NCI-H526 (cell line): ENCODE results near the gene SMIM45.
"Not testable (repeated sequence)": the region's sequence is repeated elsewhere in the genome, so short reads cannot be mapped to it uniquely, and the experiment has no call there.

Experiments used
- DNase-seq, 2 experiments: peaks; one replicate each; lab custom pipeline; 2025; lab: John Stamatoyannopoulos, UW

Gene SMIM45

DNA sequence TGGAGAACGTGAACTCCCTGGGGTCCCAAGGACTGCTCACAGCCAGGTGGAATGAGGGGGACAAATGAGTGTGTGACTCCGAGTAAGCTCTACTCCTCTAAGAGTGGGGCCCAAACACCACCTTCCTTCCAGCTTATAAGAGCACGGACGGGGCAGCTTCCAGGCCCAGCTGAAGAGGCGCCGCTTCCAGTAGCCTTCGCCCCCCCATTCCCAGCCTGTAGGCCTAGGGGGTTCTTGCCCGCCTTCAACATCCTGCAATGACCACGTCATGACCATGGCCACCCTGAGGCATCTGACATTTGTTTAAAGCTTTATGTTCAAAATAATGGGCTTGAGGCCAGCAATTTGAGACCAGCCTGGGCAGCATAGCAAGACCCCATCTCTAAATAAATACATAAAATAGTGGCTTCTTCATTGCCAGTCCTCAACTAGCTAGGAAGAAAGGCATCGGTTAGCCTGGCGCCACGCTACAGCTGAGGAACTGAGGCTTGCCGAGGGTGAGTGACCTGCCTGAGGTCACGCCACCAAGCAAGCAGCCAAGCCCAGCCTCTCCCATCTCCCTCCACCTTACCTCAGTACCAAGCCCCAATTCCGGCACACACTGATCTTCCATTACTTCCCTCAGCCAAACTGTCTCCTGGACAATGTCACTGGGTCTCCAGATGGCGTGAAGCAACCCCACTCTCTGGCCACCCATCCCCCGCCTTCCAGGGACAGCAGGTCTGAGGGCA is 17.5 kb upstream of the SMIM45 start:
- DNase-seq = no peak

DNA sequence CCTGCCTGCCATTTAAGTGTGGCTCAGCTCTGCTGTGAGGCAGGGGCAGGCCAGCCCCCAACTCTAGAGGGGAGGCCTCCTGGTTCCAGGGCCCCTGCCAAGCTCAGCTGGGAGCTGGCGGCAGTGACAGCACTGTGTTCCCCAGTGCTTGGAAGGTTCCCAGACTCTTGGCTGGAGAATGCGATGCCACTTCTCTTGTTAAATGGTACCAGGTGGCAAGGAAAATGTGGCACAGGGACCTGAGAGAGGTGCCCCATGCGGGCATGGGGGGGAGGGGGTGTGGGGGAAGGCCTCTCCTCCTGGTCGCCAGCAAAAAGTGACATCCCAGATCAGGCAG is 17.0 kb upstream of the SMIM45 start:
- DNase-seq = no peak

DNA sequence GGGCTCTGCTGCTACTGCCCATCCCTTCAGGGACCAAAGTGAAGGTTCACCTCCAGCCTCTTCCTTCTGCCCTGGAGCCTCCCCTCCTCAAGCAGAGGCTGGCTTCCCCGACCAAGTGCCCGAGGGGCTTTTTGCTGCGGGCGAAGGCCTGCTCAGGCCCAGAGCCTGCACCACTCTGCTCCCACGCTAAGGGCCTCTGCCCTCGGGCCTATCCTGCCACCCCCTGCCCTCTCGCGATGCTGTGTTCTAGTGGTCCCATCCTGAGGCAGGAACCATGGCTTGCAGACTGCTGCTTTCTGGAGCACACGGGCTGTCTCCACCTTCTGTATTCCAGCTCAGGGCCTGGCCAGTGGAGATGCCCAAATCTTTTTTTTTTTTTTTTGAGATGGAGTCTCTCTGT is 16.4 kb upstream of the SMIM45 start:
- DNase-seq = no peak

DNA sequence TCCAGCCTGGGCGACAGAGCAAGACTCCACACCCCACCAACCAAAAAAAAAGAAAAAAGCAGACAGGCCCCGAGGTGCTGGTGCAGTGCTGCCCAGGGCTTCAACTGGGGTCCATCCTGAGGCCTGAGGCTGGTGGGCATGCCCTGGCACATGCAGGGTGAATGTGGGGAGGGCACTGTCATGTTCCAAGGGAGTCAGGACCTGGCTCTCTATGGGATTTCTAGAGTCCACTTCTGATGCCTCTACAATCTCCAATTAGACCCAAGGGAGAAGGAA is 15.1 kb upstream of the SMIM45 start:
- no peak for DNase-seq

DNA sequence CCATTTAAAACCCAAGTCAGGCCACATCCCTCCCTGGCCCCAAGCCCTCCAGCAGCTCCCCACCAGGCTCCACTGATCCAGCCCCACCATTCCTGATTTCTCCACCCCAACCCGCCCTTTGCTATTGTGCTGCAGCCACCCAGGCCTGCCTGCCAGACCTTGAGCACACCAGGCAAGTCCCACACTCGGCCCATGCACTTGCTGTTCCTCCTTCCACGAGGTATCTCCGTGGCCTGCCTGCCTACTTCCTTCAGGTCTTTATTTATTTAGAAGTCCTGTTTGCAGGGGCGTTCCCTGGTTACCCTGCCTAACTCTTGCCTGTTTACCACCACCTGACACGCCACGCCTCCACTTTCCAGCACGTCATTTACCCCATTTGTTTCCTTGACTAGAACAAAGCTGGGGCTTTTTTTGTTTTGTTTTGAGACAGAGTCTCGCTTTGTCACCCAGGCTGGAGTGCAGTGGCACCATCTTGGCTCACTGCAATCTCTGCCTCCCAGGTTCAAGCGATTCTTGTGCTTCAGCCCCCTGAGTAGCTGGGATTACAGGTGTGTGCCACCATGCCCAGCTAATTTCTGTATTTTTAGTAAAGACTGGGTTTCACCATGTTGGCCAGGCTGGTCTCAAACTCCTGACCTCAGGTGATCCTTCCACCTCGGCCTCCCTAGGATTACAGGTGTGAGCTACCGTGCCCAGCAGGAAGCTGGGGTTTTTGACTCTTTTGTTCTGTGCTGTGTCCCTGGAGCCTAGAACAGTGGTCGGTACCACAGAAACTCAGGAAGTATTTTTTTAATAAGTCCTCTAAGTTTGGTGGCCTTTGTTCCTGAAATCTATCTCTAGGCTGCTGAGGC is 11.7 kb upstream of the SMIM45 start:
- peak in 1 of 2 experiments; percentile 35 for DNase-seq

DNA sequence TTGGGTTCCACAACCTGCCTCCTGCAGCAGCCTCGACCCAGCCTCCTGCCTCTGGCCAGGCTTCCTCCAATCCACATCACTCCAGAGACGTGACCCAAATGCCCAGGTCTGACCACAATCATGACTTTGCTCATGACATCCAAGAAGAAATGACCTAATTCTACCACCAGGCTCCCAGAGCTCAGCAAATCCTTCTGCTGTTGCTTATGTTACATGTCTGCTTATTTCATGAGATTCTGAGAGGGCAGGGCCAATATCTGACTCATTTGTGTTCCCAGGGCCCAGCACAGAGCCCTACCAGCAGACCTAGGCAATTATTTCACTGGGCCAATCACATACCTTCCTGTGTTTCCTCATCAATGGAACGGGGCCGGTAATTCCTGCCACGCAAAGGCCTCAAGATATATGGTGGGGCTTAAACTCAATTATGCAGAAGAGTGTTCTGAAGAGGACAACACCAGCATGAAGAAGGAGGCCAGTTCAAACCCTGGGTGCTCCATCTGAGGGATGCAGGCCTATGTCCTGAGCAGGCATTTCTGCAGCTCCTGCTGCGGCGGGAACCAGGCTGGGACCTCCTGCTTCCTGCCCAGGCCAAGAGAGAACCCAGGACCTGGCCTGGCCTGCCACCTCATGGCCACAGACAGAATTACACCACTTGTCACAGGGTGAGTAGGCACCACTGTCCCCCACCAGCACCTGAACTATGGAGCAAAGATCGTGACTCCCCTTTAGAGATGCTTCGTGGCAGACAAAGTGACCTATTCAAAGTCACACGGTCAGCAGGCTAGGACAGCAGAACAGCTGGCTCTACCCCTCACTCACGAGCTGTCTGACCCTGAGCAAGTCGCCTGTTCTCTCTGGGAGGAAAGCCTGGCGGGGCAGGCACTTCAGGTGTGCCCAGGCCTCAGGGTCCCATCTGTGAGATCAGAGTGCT is 10.9 kb upstream of the SMIM45 start:
- peak; percentile 10 to 72 for DNase-seq

DNA sequence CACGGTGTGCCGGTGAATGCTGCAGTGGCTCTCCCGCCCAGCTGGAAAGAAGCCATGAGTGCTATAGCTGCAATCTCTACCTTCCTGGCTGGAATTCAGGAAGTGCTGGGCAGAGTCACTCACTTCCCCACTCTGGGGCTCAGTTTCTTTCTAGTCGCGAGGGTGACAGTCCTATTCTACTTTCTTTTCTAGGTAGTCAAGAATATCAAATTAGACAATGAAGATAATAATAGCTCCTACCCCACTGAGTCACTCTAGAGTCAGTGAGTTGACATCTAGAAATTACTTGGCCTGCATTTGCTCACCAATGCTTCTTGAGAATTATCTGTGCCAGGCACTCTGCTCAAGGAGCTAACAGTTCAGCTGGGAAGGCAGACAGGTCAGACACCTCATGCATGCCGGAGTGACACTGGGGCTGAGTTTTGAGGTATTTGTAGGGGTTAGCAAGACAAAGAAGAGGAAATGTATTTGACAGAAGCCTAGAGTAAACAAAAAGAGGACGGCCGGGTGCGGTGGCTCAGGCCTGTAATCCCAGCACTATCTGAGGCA is 8.2 kb upstream of the SMIM45 start:
- DNase-seq = no peak

DNA sequence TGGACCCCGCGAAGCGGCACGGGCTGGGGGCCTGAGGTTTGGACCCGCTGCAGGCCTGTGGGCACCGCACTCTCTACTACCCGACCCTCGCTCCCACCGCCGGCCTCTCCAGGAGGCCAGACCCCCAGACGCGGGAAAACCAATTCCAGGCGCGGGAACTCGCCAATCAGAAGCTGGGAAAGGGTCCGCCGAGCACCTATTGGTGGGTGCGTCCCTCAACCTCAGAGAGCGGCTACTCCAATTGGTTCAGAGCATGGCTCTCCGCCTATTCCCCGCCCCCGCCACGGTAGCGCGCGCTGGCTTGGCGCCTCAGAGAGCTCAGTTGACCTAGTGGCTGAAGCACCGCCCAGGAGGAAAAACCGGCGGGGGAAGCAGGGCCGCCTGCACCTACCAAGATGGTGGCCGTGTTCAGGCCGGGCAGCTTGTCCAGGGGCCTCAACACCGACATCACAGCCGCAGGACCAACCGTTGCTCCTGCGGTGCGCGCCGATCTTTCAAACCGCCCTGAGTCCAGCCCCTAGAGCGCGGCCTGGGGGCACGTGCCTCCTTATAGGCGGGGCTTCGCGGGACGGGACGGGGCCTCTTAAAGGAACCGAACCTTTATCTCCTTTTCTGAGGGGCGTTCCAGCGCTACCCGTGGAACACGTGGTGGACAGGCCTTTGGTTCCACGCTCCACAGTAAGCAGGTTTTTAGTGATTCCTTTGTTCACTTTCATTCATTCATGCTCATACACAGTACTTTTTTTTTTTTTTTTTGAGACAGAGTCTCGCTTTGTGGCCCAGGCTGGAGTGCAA is 5.1 kb upstream of the SMIM45 start, which contains the start of gene CENPM:
TSS of gene CENPM (minus strand) at position 524 of the 795 bp plus-strand sequence. CDS start at position 448, 76 bp downstream.
- peak; percentile 89 to 95 for DNase-seq

DNA sequence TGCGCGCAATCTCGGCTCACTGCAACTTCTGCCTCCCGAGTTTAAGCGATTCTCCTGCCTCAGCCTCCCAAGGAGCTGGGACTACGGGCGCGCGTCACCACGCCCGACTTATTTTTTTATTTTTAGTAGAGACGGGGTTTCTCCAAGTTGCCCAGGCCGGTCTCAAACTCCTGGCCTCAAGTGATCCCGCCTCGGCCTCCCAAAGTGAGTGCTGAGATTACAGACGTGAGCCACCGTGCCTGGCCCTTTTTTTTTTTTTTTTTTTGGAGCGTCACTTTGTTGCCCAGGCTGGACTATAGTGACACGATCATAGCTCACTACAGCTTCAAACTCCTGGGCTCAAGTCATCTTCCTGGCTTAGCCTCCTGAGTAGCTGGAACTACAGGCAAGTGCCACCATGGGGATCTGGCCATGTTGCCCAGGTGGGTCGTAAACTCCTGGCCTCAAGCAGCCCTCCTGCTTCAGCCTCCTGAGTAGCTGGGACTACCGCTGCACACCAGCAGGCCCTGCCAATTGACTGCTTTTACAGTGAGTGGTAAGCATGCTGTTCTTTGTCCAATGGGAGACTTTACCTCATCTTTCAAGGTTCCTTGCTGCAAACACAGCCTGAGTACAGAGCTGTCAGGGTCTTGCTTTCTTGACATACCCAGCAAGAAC is 4.4 kb upstream of the SMIM45 start:
- DNase-seq = no peak

DNA sequence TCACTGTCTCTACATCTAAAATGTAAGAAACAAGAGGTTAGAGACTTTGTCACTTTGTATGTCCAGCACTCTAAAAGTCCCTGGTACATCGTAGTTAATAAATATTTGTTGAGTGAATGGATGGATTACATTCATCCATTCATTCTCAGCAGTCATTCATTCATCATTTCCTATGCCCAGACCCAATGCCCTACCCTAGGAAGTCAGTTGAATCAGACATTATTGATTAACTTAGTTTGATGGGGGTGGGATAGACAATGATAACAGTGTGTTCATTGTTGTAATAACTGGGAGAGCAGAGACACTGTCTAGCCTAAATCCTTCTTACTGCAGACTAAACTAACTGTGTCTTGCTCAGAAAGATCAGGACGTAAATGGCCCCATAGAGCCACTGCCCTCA is 3.8 kb upstream of the SMIM45 start:
- DNase-seq = no peak

DNA sequence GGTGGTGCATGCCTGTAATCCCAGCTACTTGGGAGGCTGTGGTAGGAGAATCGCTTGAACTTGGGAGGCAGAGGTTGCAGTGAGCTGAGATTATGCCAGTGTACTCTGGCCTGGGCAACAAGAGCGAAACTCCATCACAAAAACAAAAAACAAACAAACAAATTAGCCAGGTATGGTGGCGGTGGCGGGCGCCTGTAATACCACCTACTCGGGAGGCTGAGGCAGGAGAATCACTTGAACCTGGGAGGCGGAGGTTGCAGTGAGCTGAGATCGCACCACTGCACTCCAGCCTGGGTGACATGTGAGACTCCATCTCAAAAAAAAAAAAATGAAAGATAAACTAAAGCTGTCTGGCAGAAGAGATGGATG is 3.0 kb upstream of the SMIM45 start:
- DNase-seq = not testable (repeated sequence)

DNA sequence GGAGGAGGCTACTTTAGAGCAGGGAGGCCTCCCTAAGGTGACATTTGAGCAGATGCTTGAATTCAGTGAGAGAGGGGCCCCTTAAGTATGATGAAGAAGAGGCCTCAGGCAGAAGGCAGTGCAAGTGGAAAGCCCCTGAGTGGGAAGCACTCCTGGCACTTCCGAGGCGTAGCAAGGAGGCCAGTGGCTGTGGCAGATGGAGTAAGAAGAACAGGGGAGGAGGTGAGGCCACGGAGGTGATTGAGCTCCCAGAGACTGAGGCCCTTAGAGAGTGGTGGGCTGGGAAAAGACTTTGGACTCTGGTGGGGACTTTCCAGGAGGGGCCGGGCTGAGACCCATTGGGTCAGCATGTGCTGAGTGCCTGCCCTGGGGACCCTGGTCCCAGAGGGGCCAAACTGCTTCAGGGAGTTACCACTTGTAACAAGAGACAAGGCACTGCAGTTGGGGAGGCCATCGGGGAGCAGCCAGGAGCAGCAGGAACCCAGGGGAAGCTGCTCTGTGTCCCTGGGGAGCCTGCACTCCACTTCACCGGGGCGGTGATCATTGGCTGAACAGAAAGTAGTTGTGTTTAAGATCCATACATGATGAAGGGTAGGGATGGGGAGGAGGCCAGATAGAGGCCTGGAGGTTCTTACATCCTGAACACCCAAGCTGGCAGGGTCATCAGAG is 2.5 kb upstream of the SMIM45 start:
- no peak for DNase-seq

DNA sequence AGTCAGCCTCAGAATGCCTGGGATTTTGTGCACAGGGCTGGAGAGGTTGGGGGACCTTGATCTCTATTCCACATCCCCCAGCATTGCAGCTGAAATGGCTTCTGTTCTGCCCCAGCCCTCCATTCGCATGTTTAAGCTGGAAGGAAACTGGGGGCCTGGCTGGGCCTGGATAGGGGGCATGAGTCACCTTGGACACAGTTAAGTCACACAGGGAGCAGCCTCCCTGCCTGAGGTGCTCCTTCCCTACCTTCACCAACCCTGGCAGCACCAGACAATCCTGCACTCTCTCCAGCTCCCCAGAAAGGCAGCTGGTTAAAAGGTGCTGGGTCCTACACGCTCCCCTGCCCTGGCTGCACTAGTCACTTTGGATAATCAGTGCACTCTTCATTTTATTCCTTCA is 763 bp downstream of the SMIM45 start:
- DNase-seq = no peak

DNA sequence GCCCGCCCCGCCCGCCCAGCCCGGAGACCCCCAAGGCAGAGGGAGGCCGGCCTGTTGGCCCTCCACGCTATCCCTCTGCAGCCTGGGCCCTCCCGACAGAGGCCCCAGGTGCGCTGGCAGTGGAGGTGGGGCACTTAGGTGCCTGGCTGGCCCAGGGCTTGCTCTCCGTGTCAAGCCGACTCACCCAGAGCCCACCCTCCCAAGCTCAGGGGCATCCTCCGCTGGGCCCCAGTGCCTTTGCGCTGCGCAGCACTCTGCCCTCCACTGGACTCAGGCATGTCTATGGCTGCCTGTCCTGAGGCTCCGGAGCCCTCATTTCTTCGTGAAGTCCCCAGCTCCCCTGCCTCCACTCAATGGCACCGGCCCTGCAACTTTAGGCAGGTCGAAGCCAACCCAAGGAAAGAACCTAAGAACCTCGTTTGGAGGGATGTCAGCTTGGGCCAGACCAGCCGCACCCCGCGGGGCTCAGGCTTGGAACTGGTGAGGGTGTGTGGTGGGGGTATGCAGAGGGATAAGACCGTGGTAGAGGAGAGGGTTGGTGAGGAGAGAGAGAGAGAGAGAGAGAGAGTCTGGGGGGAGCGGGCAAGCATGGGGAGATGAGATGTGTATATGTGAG is 6.1 kb downstream of the SMIM45 start:
- DNase-seq = no peak

DNA sequence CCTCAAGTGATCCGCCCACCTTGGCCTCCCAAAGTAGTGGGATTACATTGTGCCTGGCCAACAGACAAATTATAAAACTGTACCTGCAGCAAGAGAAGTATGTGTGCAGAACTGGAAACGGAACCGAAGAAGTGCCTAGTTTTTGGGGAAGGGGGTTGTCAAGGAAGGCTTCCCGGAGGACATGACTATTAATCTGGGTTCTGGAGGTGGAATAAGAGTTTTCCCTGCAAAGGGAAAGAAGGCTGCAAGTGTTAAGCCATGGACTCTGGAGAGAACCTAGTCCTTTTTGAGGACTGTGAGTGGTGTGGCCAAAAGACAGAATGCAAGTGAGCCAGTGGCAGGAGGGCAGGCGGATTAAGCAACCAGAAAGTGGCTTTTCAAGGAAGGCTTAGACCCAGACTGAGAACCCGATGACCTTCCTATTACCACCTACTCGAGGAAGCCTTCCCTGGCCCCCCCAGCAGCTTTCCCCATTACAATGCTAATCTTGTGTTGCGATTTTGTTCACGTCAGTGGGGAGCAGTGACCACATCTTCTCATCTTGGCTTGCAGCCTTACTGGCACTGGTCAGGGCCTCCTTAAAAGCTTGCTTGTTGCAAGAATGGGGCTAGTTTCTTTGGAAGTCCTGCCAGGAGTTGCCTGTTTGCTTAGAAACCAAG is 11.6 kb downstream of the SMIM45 start:
- DNase-seq = no peak

DNA sequence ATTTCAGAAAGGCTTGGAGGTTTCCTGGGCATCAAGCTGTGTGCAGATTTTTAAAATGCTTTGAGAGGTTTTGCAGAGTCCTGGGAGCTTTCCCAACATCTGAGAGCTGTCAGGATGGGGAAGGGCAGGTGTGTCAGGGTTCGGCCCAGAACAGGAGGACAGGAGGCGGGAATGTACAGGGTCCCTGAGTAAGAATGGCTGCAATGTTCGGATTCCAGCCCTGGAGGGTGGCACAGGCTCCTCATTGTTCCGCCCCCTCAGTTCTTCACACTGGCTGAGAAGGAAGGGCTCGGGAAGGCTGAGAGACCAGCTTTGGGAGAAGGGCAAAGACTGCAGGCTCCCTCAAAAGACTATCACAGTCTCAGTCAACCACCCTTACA is 12.2 kb downstream of the SMIM45 start:
- DNase-seq = no peak

DNA sequence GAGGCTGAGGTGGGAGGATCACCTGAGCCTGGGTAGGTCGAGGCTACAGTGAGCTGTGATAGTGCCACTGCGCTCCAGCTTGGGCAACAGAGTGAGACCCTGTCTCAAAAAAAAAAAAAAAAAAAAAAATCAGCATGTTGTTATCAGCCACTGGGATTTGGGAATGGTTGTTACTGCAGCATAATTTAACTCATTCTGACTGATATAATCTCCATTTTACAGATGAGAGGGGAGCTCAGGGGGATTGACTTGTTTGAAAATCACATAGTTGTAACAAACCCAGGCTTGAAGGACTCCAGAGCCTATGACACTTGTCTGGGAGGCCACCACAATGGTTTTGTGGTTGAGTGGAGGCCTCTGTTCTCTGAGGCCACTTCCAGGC is 14.3 kb downstream of the SMIM45 start:
- no peak for DNase-seq

DNA sequence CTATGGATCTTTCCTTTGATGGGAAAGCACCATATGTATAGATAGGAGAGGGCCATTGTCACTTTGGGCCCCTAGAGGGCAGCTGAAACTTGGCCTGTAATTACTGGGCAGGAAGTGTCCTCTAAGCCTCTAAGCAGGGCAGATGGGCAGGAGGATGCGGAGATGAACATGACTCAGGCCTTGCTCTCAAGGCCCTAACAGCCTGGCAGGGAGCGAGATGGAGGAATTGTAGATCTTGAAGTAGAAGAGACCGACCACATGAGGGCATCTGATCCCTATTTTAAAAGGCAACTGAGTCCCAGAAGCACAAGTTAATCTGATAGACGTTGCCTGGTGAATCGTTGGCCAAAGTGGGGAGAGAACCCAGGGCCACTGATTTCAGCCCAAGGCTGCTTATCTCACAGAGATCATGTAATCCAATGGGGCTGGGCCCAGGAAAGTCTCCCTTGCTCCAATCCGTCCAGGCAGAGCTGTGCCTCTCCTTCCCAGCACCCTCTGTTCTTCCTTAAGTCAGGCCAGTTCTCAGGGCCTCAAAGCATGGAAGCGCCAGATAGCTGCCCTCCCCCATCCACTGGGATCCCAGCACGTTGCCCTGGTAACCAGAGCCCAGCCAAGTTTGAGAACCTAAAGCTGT is 14.8 kb downstream of the SMIM45 start:
- DNase-seq = peak; percentile 9 to 60

DNA sequence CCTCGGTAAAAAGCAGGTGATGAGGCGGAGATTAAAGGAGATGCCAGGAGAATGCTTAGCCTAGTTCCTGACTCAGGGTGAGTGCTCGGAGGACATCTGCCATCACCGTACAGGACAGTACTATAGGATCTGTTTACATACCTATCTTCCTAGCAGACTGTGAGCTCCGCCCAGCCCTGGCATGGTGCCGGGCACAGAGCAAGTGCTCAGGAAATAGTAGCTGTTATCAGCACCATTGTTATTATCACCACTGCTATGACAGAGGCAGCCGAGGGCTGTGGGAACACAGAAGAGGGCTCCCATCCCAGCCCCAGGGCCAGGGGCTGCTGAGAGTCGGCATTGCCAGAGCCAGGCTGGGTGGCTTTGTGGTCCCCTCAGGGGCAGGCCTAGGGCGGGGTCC is 16.7 kb downstream of the SMIM45 start:
- no peak for DNase-seq
